ENCODE measurements around the gene TUBA1A.
"Not testable (repeated sequence)": the region's sequence is repeated elsewhere in the genome, so short reads cannot be mapped to it uniquely, and the experiment has no call there.

Gene TUBA1A

DNA sequence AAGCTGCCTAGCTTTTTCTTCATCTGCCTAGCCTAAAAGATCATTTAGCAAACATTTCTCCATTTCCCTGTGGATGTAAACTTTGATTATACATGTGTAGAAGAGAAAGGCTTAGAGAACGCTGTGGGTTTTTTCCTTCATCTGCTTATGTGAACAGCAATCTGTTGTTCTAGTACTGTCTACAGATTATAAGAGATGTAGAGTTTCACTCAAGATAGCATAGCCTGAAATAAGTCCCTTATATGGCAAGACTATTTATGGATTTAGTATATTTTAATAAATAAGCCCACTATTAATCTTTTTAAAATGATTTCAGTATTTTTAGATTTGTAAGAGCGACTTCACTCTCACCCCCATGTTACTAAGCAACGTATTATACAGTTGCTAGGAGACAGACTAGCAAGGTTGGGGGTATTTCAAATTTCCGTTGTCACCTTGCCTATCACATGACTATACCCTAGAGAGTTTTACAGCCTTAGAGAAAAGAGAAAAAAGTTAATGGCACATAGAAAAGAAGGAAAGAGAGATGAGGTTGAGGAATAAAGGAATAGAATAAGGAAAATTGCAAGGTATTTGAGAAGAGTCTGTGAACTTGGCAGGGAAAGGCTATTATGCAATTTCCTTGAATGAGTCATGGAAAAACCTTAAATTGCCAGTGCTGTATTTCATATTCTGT, 12.2 kb upstream of the TUBA1A start:
- peak; percentile 78 for DNase-seq

DNA sequence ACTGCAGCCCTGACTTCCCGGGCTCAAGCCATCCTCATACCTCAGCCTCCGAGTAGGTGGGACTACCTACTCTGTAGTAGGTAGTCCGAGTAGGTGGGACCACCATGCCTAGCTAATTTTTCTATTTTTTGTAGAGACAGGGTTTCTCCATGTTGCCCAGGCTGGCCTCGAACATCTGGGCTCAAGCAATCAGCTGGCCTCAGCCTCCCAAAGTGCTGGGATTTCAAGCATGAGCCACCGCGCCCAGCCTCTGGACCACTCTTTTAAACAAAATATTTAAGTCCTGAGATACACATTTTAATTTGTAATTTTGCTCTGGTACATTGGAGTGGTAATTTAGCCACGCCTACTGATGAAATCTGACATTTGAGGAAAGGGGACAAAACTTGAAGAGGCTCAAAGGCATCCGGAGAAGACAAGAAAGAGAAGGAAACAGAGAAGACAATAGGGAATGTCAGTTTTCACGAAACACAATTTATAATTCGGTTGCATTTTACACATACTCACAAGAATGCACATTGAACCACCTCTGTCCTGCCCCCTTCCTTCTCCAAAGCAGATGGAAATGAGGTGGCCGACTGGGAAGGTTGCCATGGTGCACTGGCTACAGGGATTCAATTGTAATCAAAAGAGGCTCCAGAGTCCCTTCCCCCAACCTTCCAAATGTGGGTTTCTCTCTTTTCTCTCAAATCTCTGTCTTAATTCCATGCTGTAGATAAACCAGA, 9.7 kb upstream of the TUBA1A start:
- DNase-seq: no peak

DNA sequence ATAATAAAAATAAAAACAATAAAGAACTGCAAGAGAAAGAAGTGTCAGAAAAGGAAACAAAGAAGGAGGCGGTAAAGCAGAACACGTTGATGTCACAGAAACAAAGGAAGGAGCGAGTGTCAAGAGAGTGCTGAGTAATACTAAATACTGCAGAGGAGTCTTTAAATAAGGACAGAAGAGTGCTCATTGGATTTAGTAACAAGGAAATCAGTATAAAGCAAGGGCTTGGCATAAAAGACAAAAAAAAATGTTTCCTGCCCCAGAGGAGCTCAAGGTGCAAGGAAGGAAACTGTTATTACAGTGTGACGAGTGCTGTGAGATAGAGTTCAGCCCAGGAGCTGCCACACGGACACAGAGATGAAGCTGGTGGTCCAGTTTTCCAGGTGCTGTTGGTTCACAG, 8.4 kb upstream of the TUBA1A start:
- no peak for DNase-seq

DNA sequence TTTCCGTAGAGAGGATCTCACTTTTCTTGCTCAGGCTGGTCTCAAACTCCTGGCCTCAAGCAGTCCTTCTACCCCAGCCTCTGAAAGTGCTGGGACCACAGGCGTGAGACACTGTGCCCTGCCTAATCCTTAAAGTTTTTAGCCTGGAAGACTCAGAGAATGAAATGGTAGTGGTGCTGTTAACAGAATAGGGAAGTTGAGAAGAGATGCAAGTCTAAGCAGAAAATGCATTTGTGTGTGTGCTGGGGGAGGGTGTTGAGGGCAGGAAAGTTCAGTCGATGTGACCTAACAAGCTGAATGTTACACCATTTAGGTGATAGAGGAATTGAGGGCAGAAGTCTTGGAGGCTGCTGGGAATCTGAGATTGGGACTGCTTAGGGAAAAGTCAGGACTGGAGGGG, 6.9 kb upstream of the TUBA1A start:
- no peak for DNase-seq

DNA sequence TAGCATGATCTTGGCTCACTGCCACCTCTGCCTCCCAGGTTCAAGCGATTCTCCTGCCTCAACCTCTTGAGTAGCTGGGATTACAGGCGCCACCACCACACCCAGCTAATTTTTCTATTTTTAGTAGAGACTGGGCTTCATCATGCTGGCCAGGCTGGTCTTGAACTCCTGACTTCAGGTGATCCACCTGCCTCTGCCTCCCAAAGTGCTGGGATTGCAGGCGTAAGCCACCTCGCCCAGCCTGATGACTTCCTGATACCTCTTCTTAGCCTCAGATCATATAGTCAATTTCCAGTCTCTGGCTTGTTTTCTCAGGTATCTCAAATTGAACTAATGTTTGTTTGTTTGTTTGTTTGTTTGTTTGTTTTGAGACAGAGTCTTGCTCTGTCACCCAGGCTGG, 4.9 kb upstream of the TUBA1A start:
- not testable (repeated sequence) for DNase-seq

DNA sequence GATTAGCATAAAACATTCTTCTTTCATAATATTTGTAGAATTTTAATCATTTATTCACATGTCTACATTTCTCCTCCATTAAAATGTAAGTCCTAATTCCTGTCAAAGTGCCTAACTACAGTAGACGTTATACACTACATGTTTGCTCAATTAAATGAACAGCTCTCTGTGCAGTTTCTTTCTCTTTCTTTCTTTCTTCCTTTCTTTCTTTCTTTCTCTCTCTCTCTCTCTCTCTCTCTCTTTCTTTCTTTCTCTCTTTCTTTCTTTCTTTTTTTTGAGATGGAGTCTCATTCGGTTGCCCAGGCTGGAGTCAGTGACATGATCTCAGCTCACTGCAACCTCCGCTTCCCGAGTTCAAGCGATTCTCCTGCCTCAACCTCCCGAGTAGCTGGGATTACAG, 2.6 kb upstream of the TUBA1A start:
- DNase-seq: not testable (repeated sequence)

DNA sequence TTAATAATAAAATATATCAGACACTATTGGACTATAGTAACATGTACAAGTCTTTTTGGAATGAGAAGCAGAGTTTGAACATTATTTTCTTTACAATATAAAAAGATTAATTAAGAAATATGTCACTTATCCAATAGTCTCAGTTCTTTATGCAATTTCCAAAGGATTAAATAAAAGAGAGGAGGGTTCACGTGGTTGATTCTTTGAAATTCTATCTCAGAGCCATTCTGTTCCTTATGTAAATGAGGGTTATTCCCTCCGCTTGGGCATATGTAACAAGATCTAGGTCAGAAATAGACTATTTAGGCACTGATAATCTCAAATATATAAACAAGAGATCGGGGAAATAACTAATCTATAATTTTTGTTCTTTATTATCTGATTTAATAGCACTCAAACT, 2.1 kb upstream of the TUBA1A start:
- no peak for DNase-seq

DNA sequence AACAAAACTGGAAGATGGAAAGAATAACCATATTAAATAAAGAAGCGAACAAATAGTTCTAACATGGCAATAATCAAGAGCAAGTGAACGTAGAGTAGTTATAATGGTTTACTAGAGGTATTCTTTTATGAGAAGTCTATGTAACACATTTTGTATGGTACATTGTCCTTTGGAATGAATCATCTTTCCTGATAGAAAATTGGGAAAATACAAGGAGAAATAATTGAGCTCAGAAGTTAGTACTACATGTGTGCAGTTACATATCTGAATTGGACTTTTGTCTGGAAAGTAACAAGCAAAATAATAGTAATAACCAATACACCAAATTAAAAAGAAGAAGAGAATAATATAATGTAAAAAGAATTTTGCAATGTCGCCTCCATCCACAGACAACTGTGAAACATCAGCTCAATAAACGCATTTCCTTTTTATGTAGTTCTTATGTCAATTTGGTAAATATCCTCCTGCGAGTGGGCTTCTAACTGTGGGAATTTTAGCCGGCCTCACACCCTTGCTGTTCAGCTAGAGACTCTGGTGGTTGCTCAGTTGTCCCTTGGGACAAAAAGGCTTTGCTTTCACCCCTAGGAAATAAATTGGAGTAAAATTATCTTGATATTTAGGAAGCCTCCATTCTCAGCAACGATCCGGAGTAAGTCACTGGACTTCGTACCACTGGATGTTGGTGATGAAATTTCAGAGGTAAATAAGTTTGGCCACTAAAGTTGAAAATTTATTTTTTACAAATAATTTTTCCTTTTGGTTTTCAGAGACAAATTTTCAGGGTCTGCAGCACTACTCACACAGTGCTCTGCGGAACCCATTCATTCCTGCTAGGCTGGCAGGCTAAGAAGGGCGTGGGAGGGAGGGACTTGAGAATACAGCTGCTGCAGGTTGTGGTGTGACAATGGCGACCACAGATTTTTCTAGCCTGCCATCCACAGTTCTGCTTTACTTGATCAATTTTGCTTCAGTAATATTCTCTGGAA, 1.1 kb upstream of the TUBA1A start:
- no peak for DNase-seq

DNA sequence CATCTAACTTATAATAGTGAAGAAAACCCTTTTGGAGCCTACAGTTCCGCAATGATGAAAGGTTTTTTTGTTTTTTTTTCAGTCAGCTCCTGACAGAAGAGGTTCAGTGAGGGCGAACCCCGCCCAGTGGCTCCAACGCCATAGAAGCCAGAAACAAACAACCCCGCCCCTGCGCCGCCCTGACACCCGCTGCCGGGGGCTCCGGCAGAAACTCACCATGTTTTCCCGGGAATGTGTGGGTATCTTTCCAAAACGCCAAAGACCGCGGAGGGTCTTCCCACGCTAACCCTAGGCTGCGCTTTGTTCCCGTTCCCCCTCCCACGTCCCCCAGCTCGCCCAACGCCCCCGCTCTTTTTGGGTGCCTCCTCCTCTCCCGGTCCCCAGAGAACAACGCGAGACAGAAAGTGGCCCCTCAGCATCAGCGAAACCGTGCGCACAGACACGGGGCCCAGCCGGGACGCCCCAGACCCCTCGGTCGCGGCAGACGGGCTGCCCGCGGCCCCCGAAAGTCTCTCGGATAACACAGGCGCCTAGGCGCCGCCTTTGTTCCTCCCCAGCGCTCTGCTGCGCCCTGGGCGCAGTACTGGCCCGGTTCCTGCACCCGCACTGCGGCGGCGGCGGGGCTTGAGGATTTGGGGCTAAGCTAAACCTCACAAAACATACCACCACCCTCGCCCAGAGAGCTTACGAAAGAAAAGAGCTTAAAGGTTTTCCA, 522 bp downstream of the TUBA1A start:
- DNase-seq: peak; percentile 84

DNA sequence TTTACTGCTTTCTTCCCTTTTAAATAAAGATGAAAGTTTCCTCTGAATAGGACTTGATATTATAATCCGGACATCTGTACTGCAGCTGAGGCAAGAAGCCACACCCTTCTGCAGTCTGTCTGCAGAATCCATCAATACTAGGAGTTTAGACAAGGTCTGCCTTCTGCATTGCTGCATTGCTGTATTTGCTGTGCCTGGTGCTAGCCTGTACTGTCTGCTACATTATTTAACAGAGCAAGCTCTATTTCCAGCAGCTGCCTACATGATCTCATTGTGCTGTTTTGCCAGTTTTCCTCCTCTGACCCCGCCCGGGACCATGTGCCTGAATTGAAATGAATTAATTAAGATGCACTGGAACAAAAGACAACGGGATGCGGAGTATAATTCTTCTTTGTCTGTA, 1.7 kb downstream of the TUBA1A start:
- peak; percentile 57 for DNase-seq

DNA sequence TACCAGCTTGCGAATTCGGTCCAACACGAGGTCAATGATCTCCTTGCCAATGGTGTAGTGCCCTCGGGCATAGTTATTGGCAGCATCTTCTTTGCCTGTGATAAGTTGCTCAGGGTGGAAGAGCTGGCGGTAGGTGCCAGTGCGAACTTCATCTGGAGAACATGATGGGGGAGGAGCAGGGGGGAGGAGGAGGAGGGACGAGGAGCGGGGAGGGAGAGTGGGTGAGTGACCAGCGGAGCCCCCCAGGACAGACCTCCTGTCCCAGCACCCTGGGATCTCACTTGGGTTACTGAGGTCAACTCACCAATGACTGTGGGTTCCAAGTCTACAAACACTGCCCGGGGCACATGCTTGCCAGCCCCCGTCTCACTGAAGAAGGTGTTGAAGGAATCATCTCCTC, 2.6 kb downstream of the TUBA1A start:
- not testable (repeated sequence) for DNase-seq

DNA sequence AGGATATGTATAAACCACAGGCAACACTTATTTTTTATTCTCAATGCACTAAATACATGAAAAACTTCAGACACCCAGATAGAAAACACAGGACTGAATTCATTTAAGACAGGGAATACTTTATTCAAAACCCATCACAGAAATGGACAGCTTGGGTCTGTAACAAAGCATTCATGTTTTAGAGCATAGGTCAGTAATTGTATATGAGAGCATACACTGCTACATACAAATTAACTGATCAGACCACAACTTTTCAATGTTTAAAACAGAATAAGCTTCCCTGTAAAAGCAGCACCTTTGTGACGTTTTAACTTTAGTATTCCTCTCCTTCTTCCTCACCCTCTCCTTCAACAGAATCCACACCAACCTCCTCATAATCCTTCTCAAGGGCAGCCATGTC, 4.2 kb downstream of the TUBA1A start:
- not testable (repeated sequence) for DNase-seq

DNA sequence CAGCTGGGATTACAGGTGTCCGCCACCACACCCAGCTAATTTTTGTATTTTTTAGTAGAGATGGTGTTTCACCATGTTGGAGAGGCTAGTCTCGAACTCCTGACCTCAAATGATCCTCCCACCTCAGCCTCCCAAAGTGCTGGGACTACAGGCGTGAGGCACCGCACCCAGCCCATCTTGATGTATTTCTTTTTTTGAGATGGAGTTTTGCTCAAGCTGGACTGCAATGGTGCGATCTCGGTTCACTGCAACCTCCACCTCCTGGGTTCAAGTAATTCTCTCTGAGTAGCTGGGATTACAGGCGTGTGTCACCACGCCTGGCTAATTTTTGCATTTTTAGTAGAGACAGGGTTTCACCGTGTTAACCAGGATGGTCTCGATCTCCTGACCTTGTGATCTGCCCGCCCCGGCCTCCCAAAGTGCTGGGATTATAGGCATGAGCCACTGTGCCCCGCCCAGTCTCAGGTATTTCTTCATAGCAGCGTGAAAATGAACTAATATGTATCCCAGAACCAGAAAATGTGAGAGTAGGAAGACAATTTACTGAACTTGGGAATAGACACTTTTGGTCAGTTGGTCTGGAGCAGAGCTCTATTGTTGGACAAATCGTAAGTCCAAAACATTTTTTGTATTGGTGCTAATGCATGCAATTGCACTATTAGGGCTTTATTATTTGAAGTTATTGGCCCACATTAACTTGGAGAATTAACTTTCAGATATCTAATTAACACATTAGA, 5.5 kb downstream of the TUBA1A start:
- DNase-seq: not testable (repeated sequence)

DNA sequence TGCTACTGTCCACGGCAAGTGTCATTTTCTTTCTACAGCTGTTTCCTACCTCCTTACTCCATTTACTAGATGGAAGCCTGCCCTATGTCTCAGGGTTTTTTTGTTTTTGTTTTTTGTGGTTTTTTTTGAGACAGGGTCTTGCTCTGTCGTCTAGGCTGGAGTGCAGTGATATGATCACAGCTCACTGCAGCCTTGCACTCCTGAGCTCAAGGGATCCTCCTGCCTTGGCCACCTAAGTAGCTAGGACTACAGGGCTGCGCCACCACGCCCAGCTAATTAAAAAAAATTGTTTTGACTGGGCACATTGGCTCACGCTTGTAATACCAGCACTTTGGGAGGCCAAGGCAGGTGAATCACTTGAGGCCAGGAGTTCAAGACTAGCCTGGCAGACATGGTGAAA, 14.7 kb downstream of the TUBA1A start:
- no peak for DNase-seq

DNA sequence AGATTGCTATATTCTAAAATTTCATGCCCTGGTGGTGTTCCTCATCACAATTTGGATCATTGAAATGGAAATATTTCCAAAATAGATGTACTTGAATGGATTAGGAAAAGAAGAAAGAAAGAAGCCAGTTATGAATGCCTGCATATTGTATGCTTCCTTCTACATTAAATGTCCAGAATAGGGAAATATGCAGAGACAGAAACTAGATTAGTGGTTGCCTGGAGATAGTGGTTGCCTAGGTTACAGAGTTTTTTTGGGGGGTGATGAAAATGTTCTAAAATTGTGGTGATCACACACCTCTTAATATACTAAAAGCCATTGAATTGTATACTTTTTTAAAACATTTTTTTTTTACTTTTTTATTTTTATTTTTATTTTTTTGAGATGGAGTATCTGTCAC, 18.0 kb downstream of the TUBA1A start:
- no peak for DNase-seq

DNA sequence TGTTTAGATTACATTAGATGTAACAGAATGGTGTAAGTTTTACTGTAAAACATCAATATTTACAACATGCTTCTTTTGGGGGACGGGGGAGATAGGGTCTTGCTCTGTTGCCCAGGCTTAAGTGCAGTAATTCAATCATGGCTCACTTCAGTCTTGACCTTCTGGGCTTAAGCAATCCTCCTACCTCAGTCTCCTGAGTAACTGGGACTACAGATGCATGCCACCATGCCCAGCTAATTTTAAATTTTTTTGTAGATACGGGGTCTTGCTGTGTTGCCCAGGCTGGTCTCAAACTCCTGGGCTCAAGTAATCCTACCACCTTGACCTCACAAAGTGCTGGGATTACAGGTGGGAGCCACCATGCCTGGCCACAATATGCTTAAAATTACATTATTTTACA, 23.8 kb downstream of the TUBA1A start:
- DNase-seq: no peak

DNA sequence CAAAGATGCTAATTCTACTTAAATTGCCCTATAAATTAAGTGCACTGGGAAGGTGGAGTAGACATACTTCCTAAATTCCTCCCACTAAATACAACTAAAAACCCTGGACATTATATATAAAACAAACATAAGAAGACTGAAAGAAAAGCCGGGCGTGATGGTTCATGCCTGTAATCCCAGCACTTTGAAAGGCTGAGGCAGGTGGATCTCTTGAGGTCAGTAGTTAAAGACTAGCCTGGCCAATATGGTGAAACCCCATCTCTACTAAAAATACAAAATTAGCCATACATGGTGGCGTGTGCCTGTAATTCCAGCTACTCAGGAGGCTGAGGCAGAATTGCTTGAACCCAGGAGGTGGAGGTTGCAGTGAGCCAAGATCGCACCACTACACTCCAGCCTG, 27.0 kb downstream of the TUBA1A start:
- DNase-seq: not testable (repeated sequence)

DNA sequence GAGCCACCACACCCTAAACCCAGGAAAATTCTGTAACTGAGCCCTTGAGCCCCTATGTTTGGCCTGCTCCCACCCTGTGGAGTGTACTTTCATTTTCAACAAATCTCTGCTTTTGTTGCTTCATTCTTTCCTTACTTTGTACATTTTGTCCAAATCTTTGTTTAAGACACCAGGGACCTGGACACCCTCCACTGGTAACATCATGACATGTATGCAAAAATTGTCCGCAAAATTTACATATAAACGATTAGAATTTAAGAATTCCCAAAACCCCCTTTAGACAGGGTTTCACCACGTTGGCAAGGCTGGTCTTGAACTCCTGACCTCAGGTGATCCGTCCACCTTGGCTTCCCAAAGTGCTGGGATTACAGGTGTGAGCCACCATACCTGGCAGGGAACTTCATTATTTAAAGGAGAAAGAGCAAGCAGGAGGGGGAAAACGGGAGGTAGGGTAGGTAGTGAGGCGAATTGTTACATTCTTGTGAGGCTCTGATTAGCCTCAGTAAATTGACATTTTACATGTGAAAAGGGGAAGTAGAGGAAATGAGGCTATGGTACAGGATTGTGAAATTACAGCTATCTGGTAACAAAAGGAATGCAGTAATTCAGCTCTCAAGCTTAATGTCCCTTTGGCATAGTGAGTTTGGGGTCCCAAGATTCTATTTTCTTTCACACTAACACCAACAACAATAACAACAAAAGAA, 27.6 kb downstream of the TUBA1A start:
- no peak for DNase-seq

DNA sequence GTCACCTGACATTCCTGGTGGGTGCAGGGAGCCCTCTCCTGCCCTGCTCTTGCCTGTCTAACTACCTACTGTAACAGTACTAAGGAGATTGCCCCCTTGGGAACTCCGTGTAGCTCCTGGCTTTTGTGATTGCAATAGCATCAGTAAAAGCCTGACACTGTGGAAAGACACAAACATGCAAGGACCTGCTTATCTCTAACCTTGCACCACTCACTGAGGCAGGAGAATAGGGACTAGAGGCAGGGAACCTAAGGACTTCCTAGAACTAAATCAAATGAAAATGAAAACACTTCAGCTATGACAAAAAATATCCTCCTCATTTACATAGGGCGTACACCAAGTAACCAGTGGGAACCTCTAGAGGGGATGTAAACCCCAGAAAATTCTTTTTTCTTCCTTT, 28.5 kb downstream of the TUBA1A start:
- DNase-seq: no peak

DNA sequence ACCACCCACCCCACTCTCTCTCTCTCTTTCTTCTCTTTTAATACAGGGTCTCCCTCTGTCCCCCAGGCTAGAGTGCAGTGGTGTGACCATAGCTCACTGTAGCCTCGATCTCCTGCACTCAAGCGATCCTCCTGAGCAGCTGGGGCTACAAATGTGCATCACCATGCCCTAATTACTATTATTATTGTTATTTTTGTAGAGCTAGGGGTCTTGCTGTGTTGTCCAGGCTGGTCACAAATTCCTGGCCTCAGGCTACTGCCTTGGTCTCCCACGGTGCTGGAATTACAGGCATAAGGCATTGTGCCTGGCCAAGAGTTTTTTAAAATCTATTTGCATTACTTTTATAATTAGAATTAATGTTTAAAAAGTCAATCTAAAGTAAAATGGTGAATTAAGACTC, 34.7 kb downstream of the TUBA1A start:
- DNase-seq: no peak

DNA sequence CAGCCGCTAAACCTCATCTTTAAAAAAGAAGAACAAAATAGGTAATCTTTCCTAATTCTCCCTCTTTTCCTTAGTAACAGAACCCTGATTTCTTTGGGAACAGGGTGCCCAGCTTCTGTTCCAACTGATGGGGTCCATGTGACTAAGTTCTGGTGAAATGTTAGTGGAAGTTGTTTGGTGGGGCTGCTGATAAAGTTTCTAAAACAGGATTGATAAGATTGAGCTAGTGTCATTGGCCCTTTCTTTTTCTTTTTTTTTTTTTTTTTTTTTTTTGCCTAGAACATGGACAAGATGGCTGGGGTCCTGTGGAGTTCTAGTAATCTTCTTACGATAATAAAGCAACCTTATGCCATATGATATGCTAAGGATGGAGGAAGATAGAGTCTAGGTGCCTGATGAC, 41.5 kb downstream of the TUBA1A start:
- DNase-seq: no peak

DNA sequence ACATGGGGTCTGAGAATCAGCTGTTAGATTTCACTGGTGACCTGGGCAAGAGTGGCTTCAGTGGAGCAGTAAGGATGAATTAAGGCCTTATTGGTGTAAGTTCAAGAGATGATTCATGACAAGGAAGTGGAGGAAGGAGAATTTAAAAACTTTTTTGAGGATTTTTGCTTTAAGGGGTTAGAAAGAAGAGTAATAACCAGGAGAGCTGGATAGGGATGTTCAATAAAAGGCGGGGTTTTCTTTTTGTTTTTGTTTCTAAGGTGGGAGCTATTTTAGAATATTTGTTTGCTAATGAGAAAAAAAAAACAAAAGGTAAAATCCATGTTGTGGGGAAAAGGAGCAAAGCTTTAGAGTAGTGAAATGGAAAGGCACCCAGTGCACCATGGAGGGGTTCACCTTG, 42.5 kb downstream of the TUBA1A start:
- no peak for DNase-seq

All from DMS53 (cell line).